Measurements from ENCODE around the gene PIP4K2B. TPM values are rescaled to one million over a fixed set of nuclear protein-coding genes. Genes with fewer than 3 reads are reported as not detected.
A peak's percentile ranks its signal among the peaks of the same experiment; 100 is the strongest.

Gene PIP4K2B
- total and polyA plus RNA-seq, 9 of the 15 experiments (the other 6 are each of a cell fraction or from before 2014, with no cell fraction given): 3.7 to 29.9 (median 23.0) TPM

DNA sequence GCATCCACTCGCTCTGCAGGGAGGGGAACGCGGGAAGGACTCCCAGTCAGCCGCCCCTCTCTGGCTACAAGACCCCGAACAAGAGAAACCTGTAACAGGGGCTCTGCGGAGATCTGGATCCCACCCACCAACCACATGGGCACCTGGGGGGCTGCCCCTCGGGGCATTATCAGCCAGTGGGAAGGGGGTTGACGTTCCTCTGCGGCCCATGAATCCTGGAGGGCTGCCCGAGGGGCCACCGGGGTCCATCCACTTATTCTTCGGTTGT is 49.4 kb downstream of the PIP4K2B start (continued):
- TF ChIP-seq, protein P1, sequence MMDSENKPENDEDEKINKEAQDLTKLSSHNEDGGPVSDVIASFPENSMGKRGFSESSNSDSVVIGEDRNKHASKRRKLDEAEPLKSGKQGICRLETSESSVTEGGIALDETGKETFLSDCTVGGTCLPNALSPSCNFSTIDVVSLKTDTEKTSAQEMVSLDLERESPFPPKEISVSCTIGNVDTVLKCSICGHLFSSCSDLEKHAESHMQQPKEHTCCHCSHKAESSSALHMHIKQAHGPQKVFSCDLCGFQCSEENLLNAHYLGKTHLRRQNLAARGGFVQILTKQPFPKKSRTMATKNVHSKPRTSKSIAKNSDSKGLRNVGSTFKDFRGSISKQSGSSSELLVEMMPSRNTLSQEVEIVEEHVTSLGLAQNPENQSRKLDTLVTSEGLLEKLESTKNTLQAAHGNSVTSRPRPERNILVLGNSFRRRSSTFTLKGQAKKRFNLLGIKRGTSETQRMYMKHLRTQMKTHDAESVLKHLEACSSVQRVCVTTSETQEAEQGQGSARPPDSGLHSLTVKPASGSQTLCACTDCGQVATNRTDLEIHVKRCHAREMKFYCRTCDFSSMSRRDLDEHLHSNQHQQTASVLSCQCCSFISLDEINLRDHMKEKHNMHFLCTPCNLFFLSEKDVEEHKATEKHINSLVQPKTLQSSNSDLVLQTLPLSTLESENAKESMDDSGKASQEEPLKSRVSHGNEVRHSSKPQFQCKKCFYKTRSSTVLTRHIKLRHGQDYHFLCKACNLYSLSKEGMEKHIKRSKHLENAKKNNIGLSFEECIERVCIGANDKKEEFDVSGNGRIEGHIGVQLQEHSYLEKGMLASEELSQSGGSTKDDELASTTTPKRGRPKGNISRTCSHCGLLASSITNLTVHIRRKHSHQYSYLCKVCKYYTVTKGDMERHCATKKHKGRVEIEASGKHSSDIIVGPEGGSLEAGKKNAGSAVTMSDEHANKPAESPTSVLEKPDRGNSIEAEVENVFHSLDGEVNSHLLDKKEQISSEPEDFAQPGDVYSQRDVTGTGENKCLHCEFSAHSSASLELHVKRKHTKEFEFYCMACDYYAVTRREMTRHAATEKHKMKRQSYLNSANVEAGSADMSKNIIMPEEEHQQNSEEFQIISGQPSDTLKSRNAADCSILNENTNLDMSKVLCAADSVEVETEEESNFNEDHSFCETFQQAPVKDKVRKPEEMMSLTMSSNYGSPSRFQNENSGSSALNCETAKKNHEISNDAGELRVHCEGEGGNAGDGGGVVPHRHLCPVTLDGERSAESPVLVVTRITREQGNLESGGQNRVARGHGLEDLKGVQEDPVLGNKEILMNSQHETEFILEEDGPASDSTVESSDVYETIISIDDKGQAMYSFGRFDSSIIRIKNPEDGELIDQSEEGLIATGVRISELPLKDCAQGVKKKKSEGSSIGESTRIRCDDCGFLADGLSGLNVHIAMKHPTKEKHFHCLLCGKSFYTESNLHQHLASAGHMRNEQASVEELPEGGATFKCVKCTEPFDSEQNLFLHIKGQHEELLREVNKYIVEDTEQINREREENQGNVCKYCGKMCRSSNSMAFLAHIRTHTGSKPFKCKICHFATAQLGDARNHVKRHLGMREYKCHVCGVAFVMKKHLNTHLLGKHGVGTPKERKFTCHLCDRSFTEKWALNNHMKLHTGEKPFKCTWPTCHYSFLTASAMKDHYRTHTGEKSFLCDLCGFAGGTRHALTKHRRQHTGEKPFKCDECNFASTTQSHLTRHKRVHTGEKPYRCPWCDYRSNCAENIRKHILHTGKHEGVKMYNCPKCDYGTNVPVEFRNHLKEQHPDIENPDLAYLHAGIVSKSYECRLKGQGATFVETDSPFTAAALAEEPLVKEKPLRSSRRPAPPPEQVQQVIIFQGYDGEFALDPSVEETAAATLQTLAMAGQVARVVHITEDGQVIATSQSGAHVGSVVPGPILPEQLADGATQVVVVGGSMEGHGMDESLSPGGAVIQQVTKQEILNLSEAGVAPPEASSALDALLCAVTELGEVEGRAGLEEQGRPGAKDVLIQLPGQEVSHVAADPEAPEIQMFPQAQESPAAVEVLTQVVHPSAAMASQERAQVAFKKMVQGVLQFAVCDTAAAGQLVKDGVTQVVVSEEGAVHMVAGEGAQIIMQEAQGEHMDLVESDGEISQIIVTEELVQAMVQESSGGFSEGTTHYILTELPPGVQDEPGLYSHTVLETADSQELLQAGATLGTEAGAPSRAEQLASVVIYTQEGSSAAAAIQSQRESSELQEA (IDR thresholded peaks at IDR 0.05; ENCODE audit: low read depth): no peak
- TF ChIP-seq SIN3A (IDR thresholded peaks at IDR 0.05; ENCODE audit: borderline replicate concordance in 2 of 2, control insufficient read depth in 1 of 2, low read depth in 2 of 2, low read length in 2 of 2) (0 out of 4 replicates have a peak, but pooled peaks of 1 of the 2 experiments have one; percentile 11), CHD1 (IDR thresholded peaks at IDR 0.05; ENCODE audit: low read length) (peak; percentile 66), ARNT (IDR thresholded peaks at IDR 0.05) (0 out of 4 replicates have a peak, but pooled peaks of 1 of the 2 experiments have one; percentile 4), GABPB1 (CRISPR knock-in tag; IDR thresholded peaks at IDR 0.05) (0 out of 2 replicates have a peak, but pooled peaks have one; percentile 3), SMAD4 (CRISPR knock-in tag; conservative IDR thresholded peaks at IDR 0.05) (0 out of 2 replicates have a peak, but pooled peaks have one; percentile 1), OTX1 (CRISPR knock-in tag; IDR thresholded peaks at IDR 0.05) (0 out of 2 replicates have a peak, but pooled peaks have one; percentile 22), ZEB2 (IDR thresholded peaks at IDR 0.05) (no peak)
- TF ChIP-seq, protein P2, sequence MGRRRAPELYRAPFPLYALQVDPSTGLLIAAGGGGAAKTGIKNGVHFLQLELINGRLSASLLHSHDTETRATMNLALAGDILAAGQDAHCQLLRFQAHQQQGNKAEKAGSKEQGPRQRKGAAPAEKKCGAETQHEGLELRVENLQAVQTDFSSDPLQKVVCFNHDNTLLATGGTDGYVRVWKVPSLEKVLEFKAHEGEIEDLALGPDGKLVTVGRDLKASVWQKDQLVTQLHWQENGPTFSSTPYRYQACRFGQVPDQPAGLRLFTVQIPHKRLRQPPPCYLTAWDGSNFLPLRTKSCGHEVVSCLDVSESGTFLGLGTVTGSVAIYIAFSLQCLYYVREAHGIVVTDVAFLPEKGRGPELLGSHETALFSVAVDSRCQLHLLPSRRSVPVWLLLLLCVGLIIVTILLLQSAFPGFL (CRISPR knock-in tag; IDR thresholded peaks at IDR 0.05): 0 out of 2 replicates have a peak, but pooled peaks have one; percentile 67
